Measurements from ENCODE around the gene UBQLN1.

DNA sequence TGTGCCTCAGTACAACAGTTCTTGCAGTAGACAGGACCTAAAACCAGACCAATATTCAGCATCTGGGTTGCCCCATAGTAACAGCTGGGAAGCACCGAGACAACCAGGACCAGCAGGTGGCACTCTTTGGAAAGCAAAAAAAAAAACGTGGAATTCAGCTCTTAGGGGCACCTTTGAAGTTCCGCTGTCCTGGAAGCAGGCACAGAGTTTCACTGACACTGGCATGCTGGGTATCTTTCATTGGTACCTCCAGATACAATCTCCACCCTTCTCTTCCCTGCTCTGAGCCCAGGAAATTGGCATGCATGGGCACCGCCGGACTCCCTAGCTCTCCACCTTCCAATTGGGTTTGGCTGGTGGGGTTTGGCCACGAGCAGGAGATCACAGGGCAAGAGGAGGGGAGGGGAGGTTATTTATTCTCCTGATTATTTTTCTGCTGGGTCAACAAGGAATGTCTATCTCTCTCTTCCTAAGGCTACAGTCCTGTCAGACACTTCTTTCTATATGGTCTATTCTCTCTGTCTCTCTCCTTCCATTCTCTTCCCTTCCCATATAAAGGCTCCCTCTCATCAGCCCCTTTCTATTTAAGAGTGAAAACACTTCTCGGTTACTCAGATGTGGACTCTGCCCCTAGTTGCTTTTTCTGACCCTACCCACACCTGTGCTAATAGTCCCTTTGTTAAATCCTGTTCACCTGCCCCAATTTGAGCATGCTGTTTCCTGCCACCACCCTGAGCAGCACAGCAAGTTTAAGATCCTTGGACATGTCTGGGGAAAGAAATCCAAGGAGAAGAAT is 86.7 kb downstream of the UBQLN1 start:
- TF ChIP-seq, protein P1, sequence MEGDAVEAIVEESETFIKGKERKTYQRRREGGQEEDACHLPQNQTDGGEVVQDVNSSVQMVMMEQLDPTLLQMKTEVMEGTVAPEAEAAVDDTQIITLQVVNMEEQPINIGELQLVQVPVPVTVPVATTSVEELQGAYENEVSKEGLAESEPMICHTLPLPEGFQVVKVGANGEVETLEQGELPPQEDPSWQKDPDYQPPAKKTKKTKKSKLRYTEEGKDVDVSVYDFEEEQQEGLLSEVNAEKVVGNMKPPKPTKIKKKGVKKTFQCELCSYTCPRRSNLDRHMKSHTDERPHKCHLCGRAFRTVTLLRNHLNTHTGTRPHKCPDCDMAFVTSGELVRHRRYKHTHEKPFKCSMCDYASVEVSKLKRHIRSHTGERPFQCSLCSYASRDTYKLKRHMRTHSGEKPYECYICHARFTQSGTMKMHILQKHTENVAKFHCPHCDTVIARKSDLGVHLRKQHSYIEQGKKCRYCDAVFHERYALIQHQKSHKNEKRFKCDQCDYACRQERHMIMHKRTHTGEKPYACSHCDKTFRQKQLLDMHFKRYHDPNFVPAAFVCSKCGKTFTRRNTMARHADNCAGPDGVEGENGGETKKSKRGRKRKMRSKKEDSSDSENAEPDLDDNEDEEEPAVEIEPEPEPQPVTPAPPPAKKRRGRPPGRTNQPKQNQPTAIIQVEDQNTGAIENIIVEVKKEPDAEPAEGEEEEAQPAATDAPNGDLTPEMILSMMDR (IDR thresholded peaks at IDR 0.05), result peak in 2 of 3 experiments; percentile 6 to 65
- no peak for TF ChIP-seq POLR2A (IDR thresholded peaks at IDR 0.05)

All from testis (tissue), 2 donors.